Astrocyte (in vitro differentiated cells and primary cell): ENCODE data around the gene DDX50. TPM values are rescaled to one million over a fixed set of nuclear protein-coding genes. Genes with fewer than 3 reads are reported as not detected.

Source experiments
- DNase-seq: peaks from one replicate; pipeline ENCODE4 v3.0.0-alpha.2; 2010; ENCODE audit warnings: low read depth
- FAIRE-seq: peaks from 2 replicates; lab custom pipeline; 2011; peaks lifted over from hg19 to GRCh38; lab: Jason Lieb, UNC
- H2AFZ ChIP-seq: 2 replicates; pipeline ENCODE4 v1.6.0; 2012; ENCODE audit warnings: low read depth, low read length, inconsistent platforms
- H3K27ac ChIP-seq: 2 replicates; pipeline ENCODE4 v1.5.1; 2011; ENCODE audit warnings: low read depth, low read length, inconsistent platforms
- H3K27me3 ChIP-seq: 2 replicates; pipeline ENCODE4 v1.6.0; 2011; ENCODE audit warnings: low read length, inconsistent platforms; ENCODE audit not compliant: insufficient read depth
- H3K36me3 ChIP-seq: 2 replicates; pipeline ENCODE4 v1.5.1; 2011; ENCODE audit warnings: low read length, inconsistent platforms; ENCODE audit not compliant: insufficient read depth
- H3K4me1 ChIP-seq: 2 replicates; pipeline ENCODE4 v1.5.1; 2011; ENCODE audit warnings: low read length, inconsistent platforms; ENCODE audit not compliant: insufficient read depth
- H3K4me2 ChIP-seq: 2 replicates; pipeline ENCODE4 v1.6.0; 2012; ENCODE audit warnings: low read length, inconsistent platforms
- H3K4me3 ChIP-seq: 2 replicates; pipeline ENCODE4 v1.5.1; 2011; ENCODE audit warnings: low read depth, mild to moderate bottlenecking, low read length, inconsistent platforms; ENCODE audit not compliant: insufficient read depth
- H3K79me2 ChIP-seq: 2 replicates; pipeline ENCODE4 v1.6.0; 2012; ENCODE audit warnings: mild to moderate bottlenecking, low read length, inconsistent platforms; ENCODE audit not compliant: insufficient read depth
- H3K9ac ChIP-seq: 2 replicates; pipeline ENCODE4 v1.6.0; 2012; ENCODE audit warnings: mild to moderate bottlenecking, low read length, inconsistent platforms
- H3K9me3 ChIP-seq: 2 replicates; pipeline ENCODE4 v1.5.1; 2012; ENCODE audit warnings: low read depth, mild to moderate bottlenecking, low read length, inconsistent platforms; ENCODE audit not compliant: insufficient read depth
- H4K20me1 ChIP-seq: 2 replicates; pipeline ENCODE4 v1.6.0; 2012; ENCODE audit warnings: low read length, inconsistent platforms; ENCODE audit not compliant: insufficient read depth
- H3K27ac Mint-ChIP-seq: one replicate; pipeline ENCODE4 v1.8.0; 2021; ENCODE audit warnings: mild to moderate bottlenecking, mixed read lengths; ENCODE audit not compliant: unreplicated experiment
- H3K27me3 Mint-ChIP-seq: one replicate; pipeline ENCODE4 v1.8.0; 2021; ENCODE audit warnings: low read depth, mixed read lengths; ENCODE audit not compliant: unreplicated experiment
- H3K36me3 Mint-ChIP-seq: one replicate; pipeline ENCODE4 v1.8.0; 2021; ENCODE audit warnings: low read depth, mixed read lengths; ENCODE audit not compliant: unreplicated experiment
- H3K4me1 Mint-ChIP-seq: one replicate; pipeline ENCODE4 v1.8.0; 2021; ENCODE audit warnings: low read depth, mixed read lengths; ENCODE audit not compliant: unreplicated experiment
- H3K4me3 Mint-ChIP-seq: one replicate; pipeline ENCODE4 v1.8.0; 2021; ENCODE audit warnings: mild to moderate bottlenecking, moderate library complexity, mixed read lengths; ENCODE audit not compliant: unreplicated experiment
- H3K9me3 Mint-ChIP-seq: one replicate; pipeline ENCODE4 v1.8.0; 2021; ENCODE audit warnings: mild to moderate bottlenecking, mixed read lengths; ENCODE audit not compliant: unreplicated experiment
- EZH2 ChIP-seq: IDR thresholded peaks from 2 replicates; pipeline ENCODE4 v1.6.1; 2012; ENCODE audit warnings: mild to moderate bottlenecking, low read length, inconsistent platforms; ENCODE audit not compliant: insufficient read depth
- total RNA-seq: library from RNA; stranded (reverse); gene quantifications from 2 replicates; pipeline ENCODE4 v1.2.1, GENCODE V29; 2021
- TF ChIP-seq, protein P1 (sequence below): IDR thresholded peaks from 2 replicates; pipeline ENCODE4 v1.5.1; 2011; ENCODE audit warnings: low read depth, mild to moderate bottlenecking, inconsistent platforms, low read length, moderate library complexity; ENCODE audit not compliant: insufficient read depth

Gene DDX50
- total RNA-seq, 1 donor from 2014 or later = 34.2 TPM

DNA sequence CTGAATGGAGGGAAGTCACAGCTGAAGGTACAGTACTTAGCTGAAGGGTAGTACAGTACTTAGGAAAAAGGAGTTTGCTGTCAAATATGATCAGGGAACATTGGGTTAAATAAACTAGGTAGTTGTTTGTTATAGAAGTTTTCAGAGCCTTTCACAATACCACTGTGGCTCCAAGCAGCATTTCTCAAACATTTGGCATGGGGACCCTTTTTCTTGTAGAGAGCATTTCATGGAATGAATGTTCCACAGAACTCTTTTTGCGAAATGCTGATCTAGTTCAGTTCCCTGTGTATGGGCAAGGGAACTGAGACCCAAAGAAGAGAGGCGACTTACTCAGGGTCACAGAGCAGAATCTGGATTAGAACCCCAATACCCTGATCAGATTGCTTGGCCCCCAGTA is 31.5 kb upstream of the DDX50 start:
- H3K4me3 ChIP-seq = no peak overlapping the region
- FAIRE-seq (no peak), DNase-seq (no peak)
- H3K4me2 ChIP-seq = no peak overlapping the region
- H4K20me1 ChIP-seq = no peaks in the 10 kb centered on the region
- H3K4me1 ChIP-seq = peaks cover 13% of the 10 kb centered on the region
- H3K9me3 ChIP-seq = no peaks in the 10 kb centered on the region
- Mint-ChIP-seq H3K27ac (no peak overlapping the region), H3K9me3 (peaks cover 5% of the 10 kb centered on the region), H3K4me3 (no peak overlapping the region), H3K27me3 (no peaks in the 10 kb centered on the region), H3K4me1 (peaks cover 18% of the 10 kb centered on the region), H3K36me3 (no peaks in the 10 kb centered on the region)
- H3K27ac ChIP-seq = no peak overlapping the region
- TF ChIP-seq, protein P1, sequence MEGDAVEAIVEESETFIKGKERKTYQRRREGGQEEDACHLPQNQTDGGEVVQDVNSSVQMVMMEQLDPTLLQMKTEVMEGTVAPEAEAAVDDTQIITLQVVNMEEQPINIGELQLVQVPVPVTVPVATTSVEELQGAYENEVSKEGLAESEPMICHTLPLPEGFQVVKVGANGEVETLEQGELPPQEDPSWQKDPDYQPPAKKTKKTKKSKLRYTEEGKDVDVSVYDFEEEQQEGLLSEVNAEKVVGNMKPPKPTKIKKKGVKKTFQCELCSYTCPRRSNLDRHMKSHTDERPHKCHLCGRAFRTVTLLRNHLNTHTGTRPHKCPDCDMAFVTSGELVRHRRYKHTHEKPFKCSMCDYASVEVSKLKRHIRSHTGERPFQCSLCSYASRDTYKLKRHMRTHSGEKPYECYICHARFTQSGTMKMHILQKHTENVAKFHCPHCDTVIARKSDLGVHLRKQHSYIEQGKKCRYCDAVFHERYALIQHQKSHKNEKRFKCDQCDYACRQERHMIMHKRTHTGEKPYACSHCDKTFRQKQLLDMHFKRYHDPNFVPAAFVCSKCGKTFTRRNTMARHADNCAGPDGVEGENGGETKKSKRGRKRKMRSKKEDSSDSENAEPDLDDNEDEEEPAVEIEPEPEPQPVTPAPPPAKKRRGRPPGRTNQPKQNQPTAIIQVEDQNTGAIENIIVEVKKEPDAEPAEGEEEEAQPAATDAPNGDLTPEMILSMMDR = no peak
- TF ChIP-seq EZH2 = no peak
- no peaks in the 10 kb centered on the region for H3K36me3 ChIP-seq
- H2AFZ ChIP-seq = no peak overlapping the region
- H3K79me2 ChIP-seq = no peaks in the 10 kb centered on the region
- H3K9ac ChIP-seq = no peak overlapping the region
- no peaks in the 10 kb centered on the region for H3K27me3 ChIP-seq

DNA sequence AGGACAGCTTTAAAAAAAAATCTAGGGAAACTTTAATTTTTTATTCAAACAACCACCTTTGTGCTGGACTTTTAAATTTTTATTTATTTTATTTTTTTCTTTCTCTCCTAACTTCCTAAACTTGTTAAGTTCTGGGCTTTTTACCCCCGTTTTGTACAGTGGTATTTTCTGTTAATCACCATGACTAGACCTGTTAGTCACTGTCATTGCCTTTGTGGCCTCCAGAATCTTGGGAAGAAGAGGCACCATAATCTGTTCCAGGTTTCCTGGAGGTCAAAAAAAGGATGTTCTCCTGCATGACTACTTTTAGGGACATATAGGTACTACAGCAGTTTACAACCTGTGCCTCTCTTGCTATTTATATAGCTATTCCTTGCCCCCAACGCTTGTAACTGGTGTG is 31.1 kb upstream of the DDX50 start:
- Mint-ChIP-seq H3K36me3 (no peaks in the 10 kb centered on the region), H3K27me3 (no peaks in the 10 kb centered on the region), H3K4me3 (no peak overlapping the region), H3K4me1 (peaks cover 18% of the 10 kb centered on the region), H3K27ac (no peak overlapping the region), H3K9me3 (peaks cover 3% of the 10 kb centered on the region)
- Histone ChIP-seq H4K20me1 (no peaks in the 10 kb centered on the region), H3K9ac (no peak overlapping the region), H3K36me3 (no peaks in the 10 kb centered on the region), H3K4me1 (peaks cover 13% of the 10 kb centered on the region), H3K79me2 (no peaks in the 10 kb centered on the region), H3K9me3 (no peaks in the 10 kb centered on the region), H2AFZ (no peak overlapping the region), H3K4me2 (no peak overlapping the region), H3K4me3 (no peak overlapping the region), H3K27ac (no peak overlapping the region), H3K27me3 (no peaks in the 10 kb centered on the region)
- FAIRE-seq (no peak), DNase-seq (no peak)
- TF ChIP-seq EZH2 = no peak
- TF ChIP-seq, protein P1 = no peak

DNA sequence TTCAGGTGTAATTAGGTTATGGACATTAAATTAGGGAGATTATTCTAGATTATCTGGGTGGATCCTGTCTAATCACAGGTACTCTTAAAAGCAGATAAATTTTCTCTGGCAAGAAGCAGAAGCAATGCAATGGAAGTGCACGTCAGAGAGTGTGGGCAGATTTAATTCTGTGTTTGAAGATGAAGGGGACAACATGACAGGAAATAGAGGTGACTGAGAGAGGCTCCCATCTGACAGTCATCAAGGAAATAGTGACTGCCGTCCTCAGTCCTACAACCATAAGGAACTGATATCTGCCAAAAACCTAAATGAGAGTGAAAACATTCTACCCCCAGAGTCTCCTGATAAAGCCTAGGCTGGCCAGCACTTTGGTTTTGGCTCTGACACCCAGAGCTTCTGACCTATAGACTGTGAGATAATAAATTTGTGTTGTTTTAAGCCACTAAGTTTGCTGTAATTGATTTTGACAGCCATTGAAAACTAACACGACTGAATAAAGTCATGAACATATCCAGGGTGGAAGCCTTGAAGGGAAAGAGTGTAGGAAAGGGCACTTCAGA is 30.5 kb upstream of the DDX50 start:
- no peak overlapping the region for H2AFZ ChIP-seq
- Mint-ChIP-seq H3K27ac (peak overlapping the region; percentile 79), H3K36me3 (no peaks in the 10 kb centered on the region), H3K4me3 (no peak overlapping the region), H3K27me3 (no peaks in the 10 kb centered on the region), H3K9me3 (peaks cover 3% of the 10 kb centered on the region), H3K4me1 (peaks cover 18% of the 10 kb centered on the region)
- peak; percentile 12 for DNase-seq
- H3K9ac ChIP-seq = peak overlapping the region; percentile 23
- H4K20me1 ChIP-seq = no peaks in the 10 kb centered on the region
- no peaks in the 10 kb centered on the region for H3K27me3 ChIP-seq
- H3K4me2 ChIP-seq = peak overlapping the region; percentile 24
- H3K36me3 ChIP-seq = no peaks in the 10 kb centered on the region
- FAIRE-seq = no peak
- TF ChIP-seq, protein P1 = no peak
- no peak for TF ChIP-seq EZH2
- peaks cover 13% of the 10 kb centered on the region for H3K4me1 ChIP-seq
- peak overlapping the region; percentile 63 for H3K27ac ChIP-seq
- H3K79me2 ChIP-seq = no peaks in the 10 kb centered on the region
- no peak overlapping the region for H3K4me3 ChIP-seq
- H3K9me3 ChIP-seq = no peaks in the 10 kb centered on the region
